Measurements from ENCODE around the gene NIM1K.

The NIM1K gene

GRCh38 chr5:43216941-43217340 lies 24.9 kb downstream of the NIM1K start:
- Histone ChIP-seq H3K27me3 (ENCODE audit: insufficient read depth, low read length) (no peaks in the 10 kb centered on the region), H3K4me1 (ENCODE audit: insufficient read depth, low read length) (no peaks in the 10 kb centered on the region), H3K36me3 (ENCODE audit: insufficient read depth, low read length) (no peaks in the 10 kb centered on the region), H2AFZ (ENCODE audit: low read depth, low read length) (no peak overlapping the region), H3K4me3 (ENCODE audit: low read length) (no peak overlapping the region), H3K9me3 (ENCODE audit: low read length) (no peaks in the 10 kb centered on the region)

GRCh38 chr5:43219120-43219519 lies 27.1 kb downstream of the NIM1K start:
- Histone ChIP-seq H2AFZ (ENCODE audit: low read depth, low read length) (no peak overlapping the region), H3K9me3 (ENCODE audit: low read length) (no peaks in the 10 kb centered on the region), H3K4me3 (ENCODE audit: low read length) (no peak overlapping the region), H3K4me1 (ENCODE audit: insufficient read depth, low read length) (no peaks in the 10 kb centered on the region), H3K36me3 (ENCODE audit: insufficient read depth, low read length) (no peaks in the 10 kb centered on the region), H3K27me3 (ENCODE audit: insufficient read depth, low read length) (no peaks in the 10 kb centered on the region)

- Histone ChIP-seq H3K36me3 (ENCODE audit: insufficient read depth, low read length) (no peaks in the 10 kb centered on the region), H3K4me3 (ENCODE audit: low read length) (no peak overlapping the region), H2AFZ (ENCODE audit: low read depth, low read length) (no peak overlapping the region), H3K9me3 (ENCODE audit: low read length) (no peaks in the 10 kb centered on the region), H3K4me1 (ENCODE audit: insufficient read depth, low read length) (no peaks in the 10 kb centered on the region), H3K27me3 (ENCODE audit: insufficient read depth, low read length) (peaks cover 2% of the 10 kb centered on the region)
These were observed 29.5 kb downstream of the NIM1K start for GRCh38 chr5:43221502-43221901.

- Histone ChIP-seq H3K9me3 (ENCODE audit: low read length) (no peaks in the 10 kb centered on the region), H3K36me3 (ENCODE audit: insufficient read depth, low read length) (no peaks in the 10 kb centered on the region), H3K4me3 (ENCODE audit: low read length) (no peak overlapping the region), H3K4me1 (ENCODE audit: insufficient read depth, low read length) (no peaks in the 10 kb centered on the region), H3K27me3 (ENCODE audit: insufficient read depth, low read length) (peaks cover 2% of the 10 kb centered on the region), H2AFZ (ENCODE audit: low read depth, low read length) (no peak overlapping the region)
These were observed 33.7 kb downstream of the NIM1K start for GRCh38 chr5:43225649-43226245.

GRCh38 chr5:43227655-43228054 lies 35.6 kb downstream of the NIM1K start:
- Histone ChIP-seq H3K27me3 (ENCODE audit: insufficient read depth, low read length) (peaks cover 2% of the 10 kb centered on the region), H3K36me3 (ENCODE audit: insufficient read depth, low read length) (no peaks in the 10 kb centered on the region), H3K4me3 (ENCODE audit: low read length) (no peak overlapping the region), H3K4me1 (ENCODE audit: insufficient read depth, low read length) (no peaks in the 10 kb centered on the region), H2AFZ (ENCODE audit: low read depth, low read length) (no peak overlapping the region), H3K9me3 (ENCODE audit: low read length) (no peaks in the 10 kb centered on the region)

- Histone ChIP-seq H3K4me3 (ENCODE audit: low read length) (no peak overlapping the region), H3K36me3 (ENCODE audit: insufficient read depth, low read length) (no peaks in the 10 kb centered on the region), H2AFZ (ENCODE audit: low read depth, low read length) (no peak overlapping the region), H3K27me3 (ENCODE audit: insufficient read depth, low read length) (peaks cover 2% of the 10 kb centered on the region), H3K9me3 (ENCODE audit: low read length) (no peaks in the 10 kb centered on the region), H3K4me1 (ENCODE audit: insufficient read depth, low read length) (no peaks in the 10 kb centered on the region)
These were observed 38.7 kb downstream of the NIM1K start for GRCh38 chr5:43230707-43231106.

GRCh38 chr5:43231977-43232376 lies 40.0 kb downstream of the NIM1K start:
- Histone ChIP-seq H3K9me3 (ENCODE audit: low read length) (no peaks in the 10 kb centered on the region), H2AFZ (ENCODE audit: low read depth, low read length) (no peak overlapping the region), H3K4me3 (ENCODE audit: low read length) (no peak overlapping the region), H3K36me3 (ENCODE audit: insufficient read depth, low read length) (no peaks in the 10 kb centered on the region), H3K4me1 (ENCODE audit: insufficient read depth, low read length) (no peaks in the 10 kb centered on the region), H3K27me3 (ENCODE audit: insufficient read depth, low read length) (no peaks in the 10 kb centered on the region)

GRCh38 chr5:43232943-43233833 lies 41.2 kb downstream of the NIM1K start:
- no peaks in the 10 kb centered on the region for H3K27me3 ChIP-seq (ENCODE audit: insufficient read depth, low read length)
- H3K4me3 ChIP-seq (ENCODE audit: low read length): no peak overlapping the region
- H3K4me1 ChIP-seq (ENCODE audit: insufficient read depth, low read length): no peaks in the 10 kb centered on the region
- H2AFZ ChIP-seq (ENCODE audit: low read depth, low read length): no peak overlapping the region
- no peaks in the 10 kb centered on the region for H3K9me3 ChIP-seq (ENCODE audit: low read length)
- no peaks in the 10 kb centered on the region for H3K36me3 ChIP-seq (ENCODE audit: insufficient read depth, low read length)

GRCh38 chr5:43233946-43234345 lies 41.9 kb downstream of the NIM1K start:
- H2AFZ ChIP-seq (ENCODE audit: low read depth, low read length): no peak overlapping the region
- no peaks in the 10 kb centered on the region for H3K27me3 ChIP-seq (ENCODE audit: insufficient read depth, low read length)
- no peaks in the 10 kb centered on the region for H3K4me1 ChIP-seq (ENCODE audit: insufficient read depth, low read length)
- H3K9me3 ChIP-seq (ENCODE audit: low read length): no peaks in the 10 kb centered on the region
- H3K4me3 ChIP-seq (ENCODE audit: low read length): no peak overlapping the region
- no peaks in the 10 kb centered on the region for H3K36me3 ChIP-seq (ENCODE audit: insufficient read depth, low read length)

- no peak overlapping the region for H3K4me3 ChIP-seq (ENCODE audit: low read length)
- H3K9me3 ChIP-seq (ENCODE audit: low read length): no peaks in the 10 kb centered on the region
- H2AFZ ChIP-seq (ENCODE audit: low read depth, low read length): no peak overlapping the region
- no peaks in the 10 kb centered on the region for H3K36me3 ChIP-seq (ENCODE audit: insufficient read depth, low read length)
- H3K4me1 ChIP-seq (ENCODE audit: insufficient read depth, low read length): no peaks in the 10 kb centered on the region
- no peaks in the 10 kb centered on the region for H3K27me3 ChIP-seq (ENCODE audit: insufficient read depth, low read length)
These were observed 44.8 kb downstream of the NIM1K start for GRCh38 chr5:43236653-43237355.

- Histone ChIP-seq H3K4me1 (ENCODE audit: insufficient read depth, low read length) (peaks cover 6% of the 10 kb centered on the region), H3K4me3 (ENCODE audit: low read length) (no peak overlapping the region), H3K36me3 (ENCODE audit: insufficient read depth, low read length) (no peaks in the 10 kb centered on the region), H2AFZ (ENCODE audit: low read depth, low read length) (no peak overlapping the region), H3K9me3 (ENCODE audit: low read length) (no peaks in the 10 kb centered on the region), H3K27me3 (ENCODE audit: insufficient read depth, low read length) (no peaks in the 10 kb centered on the region)
These were observed 50.2 kb downstream of the NIM1K start for GRCh38 chr5:43242196-43242595.

GRCh38 chr5:43243270-43243669 lies 51.2 kb downstream of the NIM1K start:
- no peak overlapping the region for H2AFZ ChIP-seq (ENCODE audit: low read depth, low read length)
- H3K4me1 ChIP-seq (ENCODE audit: insufficient read depth, low read length): peaks cover 6% of the 10 kb centered on the region
- H3K9me3 ChIP-seq (ENCODE audit: low read length): no peaks in the 10 kb centered on the region
- no peaks in the 10 kb centered on the region for H3K36me3 ChIP-seq (ENCODE audit: insufficient read depth, low read length)
- H3K27me3 ChIP-seq (ENCODE audit: insufficient read depth, low read length): no peaks in the 10 kb centered on the region
- H3K4me3 ChIP-seq (ENCODE audit: low read length): no peak overlapping the region

- Histone ChIP-seq H3K9me3 (ENCODE audit: low read length) (no peaks in the 10 kb centered on the region), H3K27me3 (ENCODE audit: insufficient read depth, low read length) (no peaks in the 10 kb centered on the region), H2AFZ (ENCODE audit: low read depth, low read length) (no peak overlapping the region), H3K4me3 (ENCODE audit: low read length) (no peak overlapping the region), H3K4me1 (ENCODE audit: insufficient read depth, low read length) (peaks cover 6% of the 10 kb centered on the region), H3K36me3 (ENCODE audit: insufficient read depth, low read length) (no peaks in the 10 kb centered on the region)
These were observed 53.0 kb downstream of the NIM1K start for GRCh38 chr5:43244823-43245565.
